Right renal cortex interstitium (tissue), 3 donors: ENCODE results near the gene ADGRL2. TPM values are rescaled to one million over a fixed set of nuclear protein-coding genes. Genes with fewer than 3 reads are reported as not detected.

Experiments
- DNase-seq, 3 donors: peaks; one replicate each; pipeline ENCODE4 v3.0.0-alpha.2; 2013; ENCODE audit warnings: low read depth in 3 of 3, low spot score in 2 of 3
- polyA plus RNA-seq, 3 donors: library from polyadenylated mRNA; unstranded; fragments of 120-200 nt; gene quantifications; one replicate each; pipeline ENCODE4 v1.2.1, GENCODE V29; 2013; ENCODE audit not compliant: insufficient read length in 3 of 3

The ADGRL2 gene
- 100 to 1,000 TPM; 157 to 195 (median 184) TPM for polyA plus RNA-seq

DNA sequence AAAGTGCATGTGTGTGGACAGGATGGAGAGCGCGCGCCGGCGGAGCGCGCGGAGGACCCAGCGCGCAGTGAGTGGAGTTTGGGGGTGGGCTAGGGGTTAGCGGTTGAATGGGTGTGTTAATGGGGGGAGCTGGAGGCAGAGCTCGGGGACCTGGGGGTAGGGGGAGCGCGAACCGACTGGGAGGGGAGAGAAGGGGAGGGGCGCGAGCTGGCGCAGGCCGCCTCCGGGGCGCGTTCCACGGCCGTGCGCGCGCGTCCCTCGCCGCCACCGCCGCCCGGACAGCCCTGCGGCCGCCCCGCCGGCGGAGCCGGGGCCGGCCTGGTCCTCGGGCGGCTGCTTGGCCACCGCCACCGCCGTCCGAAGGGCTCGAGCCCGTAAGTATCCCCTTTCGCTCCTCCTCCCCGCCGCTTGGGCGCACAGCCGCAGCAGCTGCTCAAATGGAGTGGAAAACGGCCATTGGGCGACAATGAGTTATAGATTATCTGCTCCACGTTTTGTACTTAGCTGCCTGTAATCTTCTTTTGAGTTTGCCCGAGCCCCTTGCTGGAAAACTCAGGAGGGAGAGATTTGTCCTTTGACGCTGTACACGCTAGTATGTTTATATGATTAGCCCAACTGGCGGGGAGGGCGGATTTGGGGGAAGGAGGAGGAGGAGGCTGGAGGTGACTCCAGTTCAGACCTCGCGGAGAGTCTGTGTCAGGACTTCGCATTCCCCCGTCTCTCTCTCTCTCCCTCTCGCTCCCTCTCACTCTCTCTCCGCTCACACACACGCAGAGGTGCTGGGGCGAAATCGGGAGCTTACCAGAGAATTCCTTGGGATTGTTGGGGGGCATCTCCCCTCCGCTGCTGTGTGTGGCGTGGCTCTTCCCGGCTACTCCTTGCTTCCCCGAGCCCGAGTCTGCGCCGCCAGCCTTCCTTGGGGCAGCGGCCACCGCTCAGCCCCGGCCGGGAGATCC lies at the start of gene ADGRL2:
ADGRL2 (plus strand) TSS at position 240 of the 956 bp plus-strand sequence. CDS start 36,051 bp downstream, outside the sequence.
- DNase-seq: peak; percentile 88 to 93 (median 89)

DNA sequence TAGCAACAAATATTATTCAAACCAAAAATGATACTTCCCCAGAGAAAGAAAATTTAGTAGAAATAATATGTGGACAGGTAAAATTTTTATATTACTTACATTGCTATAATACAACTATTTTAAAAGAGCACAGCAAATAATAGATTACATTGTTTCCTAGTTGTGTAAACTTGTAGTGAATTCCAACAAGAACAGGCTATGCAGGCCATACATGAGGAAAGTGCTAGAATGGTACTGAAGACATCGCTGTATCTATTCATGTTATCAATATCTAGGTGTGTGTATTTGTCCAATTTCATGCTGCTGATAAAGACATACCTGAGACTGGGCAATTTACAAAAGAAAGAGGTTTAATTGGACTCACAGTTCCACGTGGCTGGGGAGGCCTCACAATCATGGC lies 47.9 kb upstream of the ADGRL2 start:
- no peak for DNase-seq

DNA sequence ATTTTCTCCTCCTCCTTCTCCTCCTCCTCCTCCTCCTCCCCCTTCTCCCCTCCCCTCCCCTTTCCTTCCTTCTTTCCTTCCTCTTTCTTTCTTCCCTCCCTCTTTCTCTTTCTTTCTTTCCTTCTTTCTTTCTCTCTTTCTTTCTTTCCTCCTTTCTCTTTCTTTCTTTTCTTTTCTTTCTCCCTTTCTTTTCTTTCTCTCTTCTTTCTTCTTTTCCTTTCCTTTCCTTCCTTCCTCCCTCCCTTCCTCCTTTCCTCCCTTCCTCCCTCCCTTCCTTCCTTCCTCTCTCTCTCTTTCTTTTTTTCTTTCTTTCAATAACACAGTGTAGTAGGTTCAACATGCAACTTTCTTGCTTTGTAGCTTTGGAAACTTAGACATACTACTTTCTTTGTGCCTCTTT lies 46.3 kb upstream of the ADGRL2 start:
- no peak for DNase-seq

DNA sequence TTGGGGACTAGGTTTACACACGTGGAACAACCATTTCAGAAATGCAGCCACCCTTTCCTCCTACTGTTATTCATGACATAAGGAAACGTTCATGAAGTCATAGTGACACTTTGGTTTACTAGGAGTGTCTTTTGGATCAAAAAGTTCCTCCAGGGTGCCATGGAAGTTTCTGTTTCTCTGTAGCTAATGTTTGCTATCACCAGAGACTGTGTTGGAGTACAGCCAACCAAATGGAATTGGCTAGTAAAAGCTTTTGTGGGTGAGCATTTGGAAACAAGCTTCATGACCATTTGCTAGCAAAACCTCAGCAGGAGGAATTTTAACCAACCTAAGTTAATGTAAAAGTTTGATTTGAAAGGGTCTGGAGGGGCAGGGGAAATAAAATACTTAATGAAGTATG lies 43.9 kb upstream of the ADGRL2 start:
- no peak for DNase-seq

DNA sequence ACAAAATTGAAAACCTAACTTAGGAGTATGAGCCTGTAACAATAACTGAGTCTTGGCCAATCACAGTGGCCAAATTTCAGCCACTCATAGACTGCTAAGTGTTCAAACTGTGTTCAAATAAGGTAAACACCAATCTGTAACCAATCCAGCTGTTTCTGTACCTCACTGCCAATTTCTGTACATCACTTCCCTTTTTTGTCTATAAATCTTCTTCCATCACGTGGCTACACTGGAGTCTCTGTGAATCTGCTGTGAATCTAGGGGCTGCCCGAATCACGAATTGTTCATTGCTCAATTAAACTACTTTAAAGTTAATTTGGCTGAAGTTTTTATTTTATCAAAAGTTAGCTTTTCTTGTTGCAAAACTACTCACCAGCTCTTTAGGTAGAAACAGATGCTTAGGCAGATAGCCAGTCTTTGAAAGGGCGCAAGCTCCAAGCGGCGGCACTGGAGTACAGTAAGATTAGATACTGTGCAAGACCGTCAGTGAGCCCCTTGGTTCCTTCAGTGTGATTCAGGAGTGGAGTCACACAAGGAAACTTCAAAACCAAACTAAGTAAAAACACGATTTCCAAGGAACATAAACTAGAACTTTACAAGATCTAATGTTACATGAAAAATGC lies 43.2 kb upstream of the ADGRL2 start:
- no peak for DNase-seq

DNA sequence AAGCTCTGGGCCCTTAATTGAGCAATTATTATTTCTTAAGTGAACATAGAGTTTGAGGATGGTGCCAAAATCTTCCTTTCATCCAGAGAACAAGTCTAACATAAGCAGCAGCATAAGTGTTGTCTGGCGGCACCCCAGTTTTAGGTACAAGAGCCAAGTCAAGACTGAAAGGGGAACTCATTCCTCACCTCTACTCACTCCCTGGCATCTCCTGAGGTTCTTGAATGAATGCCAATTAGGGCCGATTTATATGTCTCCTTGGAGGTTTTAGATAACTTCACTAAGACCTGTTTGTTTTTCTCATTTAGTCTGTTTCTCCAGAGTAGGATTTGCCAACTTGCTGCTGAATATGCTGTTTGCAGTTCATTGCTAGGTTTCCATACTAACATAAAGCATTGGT lies 42.6 kb upstream of the ADGRL2 start:
- DNase-seq: no peak

DNA sequence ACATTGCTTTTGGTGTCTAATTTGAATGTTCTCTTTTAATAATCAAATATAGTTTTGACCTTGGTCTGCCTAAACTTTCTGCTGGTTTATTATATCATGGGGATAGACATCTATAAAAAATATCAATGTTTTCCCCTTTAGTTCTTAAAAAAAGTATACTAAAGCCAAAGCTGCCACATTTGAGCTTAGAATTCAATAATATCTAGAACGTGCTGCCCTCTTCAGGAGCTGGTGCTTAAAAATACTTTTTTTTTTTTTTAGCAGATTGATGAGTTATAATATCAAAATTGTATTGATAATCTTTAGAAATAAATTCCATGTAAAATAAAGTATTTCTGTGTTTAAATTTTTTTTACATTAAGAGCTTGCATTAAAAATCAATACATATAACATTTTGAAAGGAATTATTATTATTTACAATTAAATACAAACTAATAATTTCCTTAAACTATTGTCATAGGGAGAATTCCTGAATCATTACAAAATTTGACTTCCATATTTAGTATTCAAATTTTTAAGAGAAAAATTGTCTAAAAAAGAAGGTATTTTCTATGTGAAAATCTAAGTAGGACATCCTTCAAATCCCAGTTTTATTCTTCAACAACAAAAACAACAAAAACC lies 40.1 kb upstream of the ADGRL2 start:
- DNase-seq: no peak

DNA sequence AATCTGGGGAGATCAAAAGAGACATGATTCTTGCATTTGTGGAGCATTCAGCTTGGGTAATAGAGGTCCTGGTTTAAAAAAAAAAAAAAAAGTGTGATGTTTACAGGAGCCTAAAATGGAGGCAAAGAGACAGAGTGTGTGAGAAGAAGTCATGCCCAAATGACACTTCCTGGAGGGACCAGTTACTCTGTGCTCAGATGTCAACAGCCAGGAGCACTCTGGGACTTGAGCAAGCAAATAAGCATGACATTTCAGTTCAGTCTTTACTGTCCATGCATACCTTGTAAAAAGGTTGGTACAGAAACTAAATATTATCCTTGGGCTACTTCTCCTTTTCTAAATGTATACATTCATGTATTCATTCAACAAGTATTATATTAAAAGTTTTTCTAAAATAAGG lies 25.2 kb upstream of the ADGRL2 start:
- no peak for DNase-seq

DNA sequence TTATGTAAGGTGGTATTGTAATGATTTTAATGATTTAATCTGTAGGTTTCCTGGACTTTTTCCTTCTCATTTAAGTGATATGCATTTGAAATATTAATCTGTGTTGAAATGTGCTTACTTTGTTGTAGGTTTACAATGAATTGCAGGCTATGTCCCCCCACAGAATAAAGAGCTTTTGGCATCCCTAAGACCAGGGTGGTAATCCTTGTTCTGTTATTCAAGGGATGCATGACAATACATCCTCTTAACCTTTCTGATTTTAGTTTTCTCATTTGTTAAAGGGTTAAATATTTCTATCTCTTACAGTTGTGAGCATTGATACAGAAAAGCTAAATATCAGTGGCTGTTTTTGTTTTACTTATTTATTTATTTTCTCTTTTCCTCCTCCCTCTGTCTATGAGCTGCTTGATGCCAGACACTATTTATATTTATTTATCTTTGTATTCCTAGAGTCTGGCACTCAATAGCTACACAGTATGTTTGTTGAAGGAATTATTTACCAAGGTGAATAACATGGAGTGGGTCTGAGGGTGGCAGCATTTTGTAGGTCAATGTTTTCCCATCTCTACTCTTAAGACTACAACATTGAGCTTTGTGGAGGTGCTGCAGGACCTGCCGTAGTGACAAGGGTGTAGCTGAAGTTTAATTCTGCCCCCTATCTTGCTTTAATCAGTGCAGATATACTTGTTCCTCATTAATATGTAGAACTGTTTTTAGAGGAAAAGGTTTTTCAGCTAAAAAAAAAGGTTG lies 19.9 kb upstream of the ADGRL2 start:
- DNase-seq: no peak

DNA sequence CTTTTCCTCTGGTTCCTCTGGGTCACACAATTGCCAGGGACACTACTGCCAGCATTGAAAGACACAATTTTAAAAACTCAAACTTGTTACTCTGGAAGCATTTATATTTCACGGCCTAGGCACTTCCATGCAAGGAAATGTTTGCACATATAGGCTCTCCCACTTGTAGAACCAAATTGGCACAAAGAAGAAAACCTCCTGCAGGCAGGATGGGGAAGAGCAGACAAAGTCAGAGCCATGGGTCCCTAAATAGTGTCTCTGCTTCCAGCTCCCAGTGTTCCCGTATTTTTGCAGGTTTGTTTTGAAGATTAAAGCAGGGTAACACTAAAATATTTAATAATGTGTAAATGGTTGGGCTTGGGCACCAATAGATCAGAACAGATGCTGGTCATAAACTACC lies 19.0 kb upstream of the ADGRL2 start:
- no peak for DNase-seq

DNA sequence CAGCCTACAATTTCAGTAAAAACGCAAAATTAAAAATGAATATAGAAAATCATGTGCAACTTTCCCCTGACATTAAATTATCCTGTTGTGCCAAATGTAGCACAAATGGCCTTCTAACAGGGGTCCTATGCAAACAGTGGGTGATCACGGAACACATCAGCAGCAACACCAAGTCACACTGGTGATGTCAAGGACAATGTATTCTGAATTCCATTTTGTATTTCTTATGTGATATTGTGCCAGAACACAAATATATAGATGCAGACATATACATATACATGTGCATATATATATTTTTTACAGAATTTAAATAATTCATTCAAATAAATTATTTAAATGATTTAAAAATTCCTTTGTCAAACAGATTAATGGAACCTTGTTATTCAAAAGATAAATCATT lies 8.6 kb upstream of the ADGRL2 start:
- DNase-seq: no peak

DNA sequence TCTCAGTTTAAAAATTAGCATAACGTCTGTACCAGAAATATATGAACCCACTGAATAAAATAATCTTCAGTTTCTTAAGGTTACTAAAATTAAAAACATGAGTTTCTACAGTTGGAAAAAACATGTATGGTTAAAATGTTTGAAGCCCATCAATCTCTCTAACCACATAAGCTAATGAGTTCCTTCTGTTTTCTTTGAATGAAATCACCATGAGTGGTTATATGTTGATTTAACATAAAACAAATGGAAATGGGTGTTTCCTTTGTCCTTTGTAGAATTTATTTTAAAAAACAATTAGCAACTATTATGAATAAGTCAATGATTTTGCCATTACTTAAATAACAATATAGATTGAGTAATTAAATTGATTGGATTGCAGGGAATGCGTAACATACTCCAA lies 3.0 kb upstream of the ADGRL2 start:
- no peak for DNase-seq

DNA sequence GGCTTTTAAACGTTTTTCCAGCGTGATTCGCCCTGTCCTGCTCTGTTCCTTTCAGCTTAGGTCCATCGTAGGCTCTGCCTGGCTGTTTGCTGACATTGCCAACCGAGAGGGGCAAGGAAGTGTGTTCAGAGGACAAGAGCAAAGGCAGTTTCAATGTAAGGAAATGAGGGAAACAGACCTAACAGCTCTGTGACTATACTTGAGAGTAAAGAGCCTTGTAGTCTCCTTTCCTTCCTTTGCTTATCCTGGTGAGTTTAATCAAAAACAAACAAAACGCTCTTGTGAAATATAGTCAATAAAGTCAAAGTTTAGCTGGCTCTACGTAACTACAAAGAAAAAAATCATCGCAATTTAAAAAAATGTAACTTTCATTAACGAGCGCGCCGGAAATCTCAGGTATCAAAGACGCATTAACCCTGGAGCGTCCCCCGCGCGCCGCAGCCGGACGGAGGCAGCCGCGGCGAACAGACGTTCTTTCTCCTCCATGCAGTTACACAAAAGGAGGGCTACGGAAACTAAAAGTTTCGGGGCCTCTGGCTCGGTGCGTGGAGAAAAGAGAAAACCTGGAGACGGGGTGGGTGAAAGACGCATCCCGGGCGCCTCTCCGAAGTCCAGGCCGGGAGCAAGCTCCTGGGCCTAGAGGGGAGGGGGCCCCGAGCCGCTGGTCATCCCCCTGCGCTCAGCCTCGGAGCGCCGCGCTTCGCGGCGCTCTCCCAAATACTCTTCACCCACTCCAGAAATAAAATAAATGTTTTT lies 617 bp upstream of the ADGRL2 start:
- peak; percentile 73 to 76 (median 73) for DNase-seq

DNA sequence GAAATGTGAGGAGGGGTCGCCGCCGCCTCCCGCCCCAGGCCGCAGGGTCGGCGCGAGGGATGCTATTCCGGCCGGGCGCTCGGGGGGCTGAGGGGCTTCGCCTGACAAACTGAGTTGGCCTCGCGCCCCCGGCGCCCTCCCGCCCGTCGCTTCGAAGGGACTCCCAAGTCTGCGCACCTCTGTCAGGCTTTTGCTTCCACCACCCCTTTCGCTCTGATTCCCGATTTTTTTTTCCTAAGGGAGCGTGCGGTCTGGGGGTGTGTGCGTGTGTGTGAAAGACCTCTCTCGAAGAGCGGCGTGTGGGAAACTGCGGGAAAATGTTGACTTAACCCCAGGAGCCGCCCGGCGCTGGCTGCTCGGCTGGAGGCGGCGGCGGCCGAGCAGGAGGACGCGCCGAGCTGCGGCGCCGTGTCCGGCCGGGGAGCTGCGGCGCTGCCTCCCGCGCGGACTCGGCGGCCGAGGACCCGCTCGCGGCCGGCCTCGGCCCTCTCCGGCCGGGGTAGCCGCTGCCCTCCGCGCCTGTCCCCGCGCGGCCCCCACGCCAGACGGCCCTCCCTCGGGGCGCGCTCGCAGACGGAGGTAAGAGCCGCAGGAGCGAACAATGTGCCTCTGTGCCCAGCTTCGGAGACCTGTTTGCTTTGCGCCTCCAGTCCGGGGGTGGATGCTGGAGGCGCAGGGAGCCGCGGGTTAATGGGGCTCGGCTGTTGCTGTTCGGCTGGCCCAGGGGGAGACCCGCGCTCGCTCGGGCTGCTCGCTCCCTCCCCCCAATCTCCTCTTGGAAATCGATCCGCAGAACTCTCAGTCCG lies 1.1 kb downstream of the ADGRL2 start:
- DNase-seq: peak in 1 of 3 donors; percentile 38

DNA sequence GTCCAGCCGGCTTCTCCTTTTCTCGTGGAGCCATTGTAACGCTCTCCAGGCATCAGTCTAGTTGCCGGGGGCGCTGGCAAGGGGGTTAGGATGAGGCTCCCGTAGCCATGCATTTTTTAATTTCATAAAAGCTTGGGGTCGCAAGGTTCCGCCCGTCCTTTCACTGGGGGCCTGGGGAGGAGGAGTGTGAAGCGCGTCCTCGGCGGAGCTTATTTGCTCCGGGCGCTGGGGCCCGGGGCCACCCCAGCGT lies 1.6 kb downstream of the ADGRL2 start:
- no peak for DNase-seq

DNA sequence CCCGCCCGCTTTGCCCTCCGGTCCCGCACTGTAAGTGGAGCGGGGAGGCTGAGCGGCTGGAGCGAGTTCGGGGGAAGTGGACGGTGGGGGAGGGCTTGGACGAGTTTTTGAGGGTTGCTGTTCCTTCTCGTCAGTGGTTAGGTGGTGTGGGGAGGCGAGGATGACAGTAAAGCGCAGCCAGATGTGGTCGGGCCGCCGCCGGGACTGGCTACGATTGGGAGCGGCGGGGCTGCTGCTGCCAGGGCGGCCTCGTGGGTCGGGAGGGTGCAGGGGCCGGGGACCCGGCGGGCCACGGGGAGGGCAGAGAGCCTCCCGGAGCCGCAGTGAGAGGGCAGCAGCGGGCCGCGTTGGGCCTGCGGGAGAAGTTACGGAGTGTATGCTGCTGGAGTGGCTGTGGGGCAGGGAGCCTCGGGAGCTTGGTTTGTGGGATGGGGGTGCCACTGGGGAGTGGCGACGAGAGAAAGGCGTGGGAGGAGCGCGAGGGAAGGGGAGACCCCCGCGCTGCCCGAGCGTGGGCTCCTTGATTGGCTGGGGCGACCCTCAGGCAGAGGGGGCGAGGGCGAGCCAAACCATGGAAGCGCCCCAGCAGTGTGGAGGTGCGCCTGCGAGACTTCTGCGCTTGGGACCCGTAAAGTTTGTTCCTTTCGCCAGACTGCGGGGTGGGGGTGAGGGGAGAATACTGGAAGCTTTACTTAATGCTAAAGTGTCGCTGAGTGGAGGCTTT lies 2.1 kb downstream of the ADGRL2 start:
- peak in 1 of 3 donors; percentile 44 for DNase-seq

DNA sequence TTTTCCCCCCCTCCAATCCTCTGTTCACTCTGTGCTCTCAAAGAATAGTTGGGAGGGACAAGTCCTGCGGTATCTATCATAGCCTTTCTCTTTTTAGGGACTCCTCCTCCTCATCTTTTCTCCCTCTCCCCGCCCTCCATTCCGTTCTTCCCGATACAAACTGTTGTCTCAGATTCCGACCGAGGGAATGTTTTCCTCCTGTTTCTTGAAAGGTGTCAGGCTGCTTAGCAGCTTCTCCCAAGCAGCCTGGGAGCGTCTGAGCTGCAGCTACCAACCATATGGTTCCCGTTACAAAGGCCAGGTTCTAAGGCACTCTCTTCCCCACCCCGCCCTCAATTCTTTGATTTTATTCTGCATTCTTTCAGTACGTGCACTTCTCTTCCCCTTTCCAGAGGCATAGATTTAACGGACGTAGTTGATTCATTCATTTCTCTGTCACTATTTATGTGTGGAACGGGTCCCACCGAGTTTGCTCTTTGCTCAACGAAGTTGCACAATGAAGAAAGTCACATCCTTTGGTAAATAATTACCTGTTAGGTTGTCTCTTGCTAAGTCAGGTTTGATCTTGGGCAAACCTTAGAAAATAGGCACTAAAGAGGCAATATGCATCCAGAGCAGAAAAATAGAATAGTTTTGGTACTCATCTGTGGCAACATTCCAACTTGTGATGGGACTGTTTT lies 2.8 kb downstream of the ADGRL2 start:
- DNase-seq: peak in 2 of 3 donors; percentile 35 to 53

DNA sequence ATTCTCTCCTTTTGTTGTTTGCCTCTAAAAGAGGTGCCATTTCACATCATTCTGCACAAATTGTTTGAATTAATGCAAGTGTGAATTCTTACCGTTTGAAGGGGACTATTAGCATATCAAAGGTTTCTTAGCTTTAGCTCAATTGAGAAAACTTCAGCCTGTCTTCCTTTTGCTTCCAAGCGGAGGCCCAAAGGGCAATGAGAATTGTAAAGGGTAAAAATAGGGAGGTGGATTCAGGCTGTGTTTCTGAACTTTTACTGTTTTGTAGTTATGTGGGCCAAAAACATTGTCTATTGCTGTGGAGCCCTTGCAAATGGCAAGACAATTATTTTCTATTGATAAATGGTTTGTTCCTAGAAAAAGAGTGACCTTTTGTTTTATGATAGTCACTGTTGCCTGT lies 3.6 kb downstream of the ADGRL2 start:
- DNase-seq: peak in 1 of 3 donors; percentile 26
